GM10248 (cell line): ENCODE measurements around the gene PITPNB.

ENCODE experiments used
- CTCF ChIA-PET: fragments of 300-600 bp; sonication (Branson Sonifier 250); formaldehyde crosslinking; extraction: SDS; loops from one replicate; lab custom pipeline; 2021; ENCODE audit warnings: antibody characterized with exemption; lab: Yijun Ruan, JAX
- POLR2A ChIA-PET: fragments of 350-650 bp; sonication (Branson Sonifier 250); formaldehyde crosslinking; extraction: SDS; loops from one replicate; lab custom pipeline; 2020; ENCODE audit warnings: antibody characterized with exemption; lab: Yijun Ruan, JAX
- DNase-seq: peaks from one replicate; pipeline ENCODE4 v3.0.0; 2012; ENCODE audit errors: extremely low spot score
- CTCF ChIP-seq: IDR thresholded peaks from 2 replicates; pipeline ENCODE4 v1.5.1; 2012; ENCODE audit warnings: mild to moderate bottlenecking, low read depth; ENCODE audit errors: extremely low read depth, missing control alignments, control extremely low read depth

PITPNB gene

GRCh38 chr22:27829620-27830019, 89.4 kb downstream of the PITPNB start:
- DNase-seq, result no peak
- CTCF ChIA-PET, result interaction anchor here (0.7 kb wide), 1 partner anchor 11 kb away, joined by 3 read pairs; no protein-coding TSS in a partner anchor
- no peak for TF ChIP-seq CTCF
- POLR2A ChIA-PET, result no interaction called here

GRCh38 chr22:27827604-27828587, 91.2 kb downstream of the PITPNB start:
- no peak for TF ChIP-seq CTCF
- no peak for DNase-seq
- CTCF ChIA-PET, result no interaction called here
- POLR2A ChIA-PET, result interaction anchor here (0.6 kb wide), 1 partner anchor 633 kb away, joined by 3 read pairs; no protein-coding TSS in a partner anchor

- no peak for DNase-seq
- TF ChIP-seq CTCF, result peak; percentile 17
- ChIA-PET CTCF (interaction anchor here (1.0 to 1.1 kb wide), 2 partner anchors 15 to 111 kb away, joined by 3 to 4 read pairs; no protein-coding TSS in a partner anchor), POLR2A (no interaction called here)
Measured at GRCh38 chr22:27825174-27825573, 93.9 kb downstream of the PITPNB start.

GRCh38 chr22:27823221-27823620, 95.8 kb downstream of the PITPNB start:
- CTCF ChIA-PET, result no interaction called here
- POLR2A ChIA-PET, result no interaction called here
- DNase-seq, result no peak
- TF ChIP-seq CTCF, result no peak

- ChIA-PET CTCF (no interaction called here), POLR2A (no interaction called here)
- no peak for TF ChIP-seq CTCF
- DNase-seq, result no peak
Measured at GRCh38 chr22:27820896-27821866, 97.9 kb downstream of the PITPNB start.

- ChIA-PET POLR2A (no interaction called here), CTCF (interaction anchor here (1.5 kb wide), 1 partner anchor 20 kb away, joined by 3 read pairs; no protein-coding TSS in a partner anchor)
- DNase-seq, result no peak
- no peak for TF ChIP-seq CTCF
Measured at GRCh38 chr22:27816552-27816951, 102.5 kb downstream of the PITPNB start.
